IMR-90 (cell line): ENCODE data around the gene FAAP20. TPM values are rescaled to one million over a fixed set of nuclear protein-coding genes. Genes with fewer than 3 reads are reported as not detected.

Source experiments
- ATAC-seq: fragments of 200-7000 bp; cut with Tn5 transposase; 2 replicates; pipeline ENCODE4 v1.9.1; 2020; ENCODE audit warnings: low read depth, mild to moderate bottlenecking, moderate library complexity
- BruUV-seq: library from RNA; stranded (reverse); fragments of 400-500 nt; replicated peaks from 2 replicates; lab custom pipeline; 2021; lab: Mats Ljungman, UMichigan
- CTCF ChIA-PET: fragments of 300-600 bp; formaldehyde crosslinking; extraction: SDS; loops from one replicate; lab custom pipeline; 2021; ENCODE audit warnings: antibody characterized with exemption; lab: Yijun Ruan, JAX
- POLR2A ChIA-PET: fragments of 300-600 bp; sonication (Branson Sonifier 250); formaldehyde crosslinking; loops from one replicate; lab custom pipeline; 2022; ENCODE audit warnings: antibody characterized with exemption; ENCODE audit not compliant: unreplicated experiment; lab: Charles Lee
- DNase-seq: peaks from one replicate; pipeline ENCODE4 v3.0.0; 2013
- H2AFZ ChIP-seq: replicated peaks from 2 replicates; pipeline ENCODE3; 2013; ENCODE audit warnings: low read length, mild to moderate bottlenecking; ENCODE audit not compliant: poor library complexity
- H2AK5ac ChIP-seq: 2 replicates; pipeline ENCODE4 v1.6.1; 2013; ENCODE audit warnings: low read depth, low read length, inconsistent platforms
- H2AK9ac ChIP-seq: replicated peaks from 2 replicates; pipeline ENCODE3; 2013; ENCODE audit warnings: mild to moderate bottlenecking, low read depth, low read length, moderate library complexity; ENCODE audit not compliant: poor library complexity
- H2BK120ac ChIP-seq: 2 replicates; pipeline ENCODE4 v1.6.1; 2013; ENCODE audit warnings: low read depth, low read length, inconsistent platforms
- H2BK15ac ChIP-seq: 3 replicates; pipeline ENCODE4 v1.6.1; 2013; ENCODE audit warnings: low read depth, low read length, inconsistent platforms
- H2BK20ac ChIP-seq: 2 replicates; pipeline ENCODE4 v1.6.1; 2013; ENCODE audit warnings: low read depth, mild to moderate bottlenecking, inconsistent platforms, low read length, moderate library complexity
- H2BK5ac ChIP-seq: 2 replicates; pipeline ENCODE4 v1.6.1; 2013; ENCODE audit warnings: mild to moderate bottlenecking, low read depth, low read length, inconsistent platforms; ENCODE audit not compliant: poor library complexity, severe bottlenecking
- H3K14ac ChIP-seq: replicated peaks from 2 replicates; pipeline ENCODE4 v1.6.1; 2013; ENCODE audit warnings: low read depth, low read length, inconsistent platforms
- H3K18ac ChIP-seq: 2 replicates; pipeline ENCODE4 v1.6.1; 2013; ENCODE audit warnings: low read depth, low read length, control low read depth
- H3K23ac ChIP-seq: 2 replicates; pipeline ENCODE4 v1.6.1; 2013; ENCODE audit warnings: low read depth, low read length, inconsistent platforms
- H3K27ac ChIP-seq: 2 replicates; pipeline ENCODE4 v1.5.1; 2013; ENCODE audit warnings: mild to moderate bottlenecking, control low read depth, low read length; ENCODE audit not compliant: insufficient read depth
- H3K27me3 ChIP-seq: 2 replicates; pipeline ENCODE4 v1.6.1; 2013; ENCODE audit warnings: low read length; ENCODE audit not compliant: control insufficient read depth, insufficient read depth
- H3K36me3 ChIP-seq: 2 replicates; pipeline ENCODE4 v1.6.1; 2013; ENCODE audit warnings: low read length, mixed read lengths; ENCODE audit not compliant: control insufficient read depth, insufficient read depth
- H3K4ac ChIP-seq: 2 replicates; pipeline ENCODE4 v1.6.1; 2013; ENCODE audit warnings: low read depth, low read length, inconsistent platforms
- H3K4me1 ChIP-seq: 2 replicates; pipeline ENCODE4 v1.6.1; 2013; ENCODE audit warnings: low read length, mixed read lengths; ENCODE audit not compliant: control insufficient read depth, insufficient read depth
- H3K4me2 ChIP-seq: 2 replicates; pipeline ENCODE4 v1.6.1; 2013; ENCODE audit warnings: low read depth, mild to moderate bottlenecking, control low read depth, low read length, moderate library complexity
- H3K4me3 ChIP-seq: 2 replicates; pipeline ENCODE4 v1.5.1; 2013; ENCODE audit warnings: low read depth, mild to moderate bottlenecking, control low read depth, low read length, moderate library complexity; ENCODE audit not compliant: insufficient read depth
- H3K56ac ChIP-seq: 2 replicates; pipeline ENCODE4 v1.6.1; 2013; ENCODE audit warnings: low read length, inconsistent platforms; ENCODE audit not compliant: insufficient read depth; ENCODE audit errors: extremely low read depth
- H3K79me1 ChIP-seq, 2 experiments: 2 replicates each; pipeline ENCODE4 v1.6.1; 2013; ENCODE audit warnings: low read length in 2 of 2, inconsistent platforms in 1 of 2, low read depth in 1 of 2
- H3K9ac ChIP-seq: 2 replicates; pipeline ENCODE4 v1.6.1; 2013; ENCODE audit warnings: low read depth, low read length, control low read depth
- H3K9me1 ChIP-seq: 2 replicates; pipeline ENCODE4 v1.6.1; 2013; ENCODE audit warnings: low read length, inconsistent platforms; ENCODE audit not compliant: insufficient read depth
- H3K9me3 ChIP-seq: 2 replicates; pipeline ENCODE4 v1.6.1; 2013; ENCODE audit warnings: low read length; ENCODE audit not compliant: control insufficient read depth, insufficient read depth
- H4K20me1 ChIP-seq: 2 replicates; pipeline ENCODE4 v1.6.1; 2013; ENCODE audit warnings: low read length, inconsistent platforms; ENCODE audit not compliant: insufficient read depth
- H4K5ac ChIP-seq: 2 replicates; pipeline ENCODE4 v1.6.1; 2013; ENCODE audit warnings: mild to moderate bottlenecking, low read depth, low read length, control low read depth
- H4K8ac ChIP-seq, 2 experiments: 2 replicates each; pipeline ENCODE4 v1.6.1; 2013; ENCODE audit warnings: low read depth in 2 of 2, low read length in 2 of 2, control low read depth in 1 of 2, inconsistent platforms in 1 of 2
- H4K91ac ChIP-seq: 2 replicates; pipeline ENCODE4 v1.6.1; 2013; ENCODE audit warnings: low read depth, low read length, inconsistent platforms; ENCODE audit not compliant: insufficient read depth
- CEBPB ChIP-seq: IDR thresholded peaks from 2 replicates; pipeline ENCODE4 v1.6.1; 2012; ENCODE audit warnings: low read depth, low read length, improper control_type of control experiment
- FOS ChIP-seq: fragments of 150-350 bp; IDR thresholded peaks from 2 replicates; pipeline ENCODE4 v1.6.1; 2016; ENCODE audit warnings: low read depth, low read length
- MAFK ChIP-seq: IDR thresholded peaks from 2 replicates; pipeline ENCODE4 v1.6.1; 2012; ENCODE audit warnings: low read depth, low read length, improper control_type of control experiment
- MAZ ChIP-seq: IDR thresholded peaks from 2 replicates; pipeline ENCODE4 v1.6.1; 2012; ENCODE audit warnings: low read depth, mild to moderate bottlenecking, low read length, improper control_type of control experiment, moderate library complexity, borderline replicate concordance
- MXI1 ChIP-seq: IDR thresholded peaks from 2 replicates; pipeline ENCODE4 v1.6.1; 2012; ENCODE audit warnings: low read depth, mild to moderate bottlenecking, low read length, moderate library complexity, borderline replicate concordance
- NFE2L2 ChIP-seq: fragments of 150-350 bp; IDR thresholded peaks from 2 replicates; pipeline ENCODE4 v1.6.1; 2016; ENCODE audit warnings: low read depth, mild to moderate bottlenecking, low read length
- RAD21 ChIP-seq: IDR thresholded peaks from 2 replicates; pipeline ENCODE4 v1.6.1; 2012; ENCODE audit warnings: low read length, improper control_type of control experiment
- RCOR1 ChIP-seq: IDR thresholded peaks from 2 replicates; pipeline ENCODE4 v1.6.1; 2012; ENCODE audit warnings: mild to moderate bottlenecking, low read length, improper control_type of control experiment; ENCODE audit not compliant: insufficient replicate concordance
- RFX5 ChIP-seq: IDR thresholded peaks from 2 replicates; pipeline ENCODE4 v1.8.0; 2012; ENCODE audit warnings: low read depth, mild to moderate bottlenecking, low read length, moderate library complexity
- WGBS, 2 experiments: methylation state at CpG; one replicate each; pipeline versions ENCODE4 v1.1.5 to v1.1.7; 2013; ENCODE audit warnings: missing lambda C conversion rate in 2 of 2; ENCODE audit not compliant: insufficient read length in 1 of 2; ENCODE audit errors: extremely low coverage in 2 of 2; 5-methylcytosine and 5-hydroxymethylcytosine counted together
- dilution Hi-C: fragments of 300-500 bp; cut with HindIII; formaldehyde crosslinking; loops from one replicate; pipeline ENCODE4 v1.14.3; 2018; ENCODE audit warnings: low sequenced_read_pairs; ENCODE audit not compliant: unreplicated experiment
- in situ Hi-C: fragments of 300-500 bp; cut with MboI; formaldehyde crosslinking; loops from 3 replicates; pipeline ENCODE4 v1.14.3; 2019; ENCODE audit warnings: low sequenced_read_pairs, inconsistent platforms, mixed read lengths
- intact Hi-C: fragments of 100-400 bp; cut with micrococcal nuclease; formaldehyde crosslinking; loops from 2 replicates; pipeline ENCODE4 v1.10.0; 2022
- polyA plus RNA-seq, 3 experiments: library from polyadenylated mRNA; depleted of rRNA; stranded (reverse); fragments of >200 nt; gene quantifications; 2 replicates each; pipeline ENCODE4 v1.2.3, GENCODE V29; 2012; ENCODE audit warnings: low replicate concordance in 1 of 3
- total RNA-seq: library from RNA; depleted of rRNA; stranded (reverse); fragments of >200 nt; gene quantifications from 2 replicates; pipeline ENCODE4 v1.2.3, GENCODE V29; 2012
- TF ChIP-seq, protein P1 (sequence below): fragments of 150-350 bp; IDR thresholded peaks from 2 replicates; pipeline ENCODE4 v1.6.1; 2017; ENCODE audit warnings: mild to moderate bottlenecking, antibody characterized with exemption, low read length, low read depth
- TF ChIP-seq, protein P2 (sequence below): conservative IDR thresholded peaks from 2 replicates; pipeline ENCODE4 v1.5.1; 2012; ENCODE audit warnings: mild to moderate bottlenecking, low read depth, low read length, improper control_type of control experiment

The FAAP20 gene
- total and polyA plus RNA-seq, 2 of the 4 experiments (the other 2 are of a cell fraction), result 6.5 to 31.5 TPM

DNA sequence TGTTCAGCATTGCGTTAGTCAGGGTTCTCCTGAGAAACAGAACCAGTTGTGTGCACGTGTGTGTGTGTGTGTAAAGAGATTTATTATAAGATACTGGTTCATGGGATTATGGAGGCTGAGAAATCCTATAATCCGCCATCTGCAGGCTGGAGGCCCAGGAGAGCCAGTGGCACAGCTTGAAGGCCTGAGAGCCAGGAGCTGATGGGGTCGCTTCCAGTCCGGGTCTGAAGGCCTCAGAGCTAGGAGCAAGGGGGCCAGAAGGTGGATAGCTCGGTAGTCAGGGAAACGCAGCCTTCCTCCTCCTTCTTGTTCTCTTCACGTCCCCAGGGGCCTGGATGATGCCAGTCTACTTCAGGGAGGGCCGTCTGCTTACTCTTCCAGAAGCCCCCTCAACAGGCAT lies 37.7 kb downstream of the FAAP20 start:
- Histone ChIP-seq H4K5ac (no peak overlapping the region), H3K23ac (no peak overlapping the region), H2BK120ac (no peak overlapping the region), H3K18ac (no peak overlapping the region), H3K4me3 (no peak overlapping the region), H2BK5ac (no peak overlapping the region), H4K20me1 (no peaks in the 10 kb centered on the region), H2AFZ (no peak overlapping the region), H4K91ac (no peak overlapping the region), H3K4ac (no peak overlapping the region), H3K4me1 (no peaks in the 10 kb centered on the region), H3K36me3 (no peaks in the 10 kb centered on the region), H2BK15ac (no peak overlapping the region), H4K8ac (no peak overlapping the region), H3K14ac (no peak overlapping the region), H3K27ac (no peak overlapping the region), H3K79me1 (no peaks in the 10 kb centered on the region), H3K9me1 (no peaks in the 10 kb centered on the region), H3K9ac (no peak overlapping the region), H3K56ac (no peak overlapping the region), H3K9me3 (no peaks in the 10 kb centered on the region), H2BK20ac (no peak overlapping the region), H2AK5ac (no peak overlapping the region), H3K27me3 (peaks cover 8% of the 10 kb centered on the region; the same call in 1 of the 2 replicates), H2AK9ac (no peak overlapping the region), H3K4me2 (no peak overlapping the region)
- CTCF ChIA-PET, result interaction anchor here (0.6 to 1.0 kb wide), 2 partner anchors 28 to 71 kb away, joined by 3 read pairs; no protein-coding TSS in a partner anchor
- dilution Hi-C loops (no loop called here), in situ Hi-C loops (loop anchor here (10.0 kb wide), 1 partner anchor 192 kb away; no protein-coding TSS in a partner anchor), intact Hi-C loops (no loop called here)
- no TSS peak for BruUV-seq
- POLR2A ChIA-PET, result no interaction called here
- ATAC-seq (no peak), DNase-seq (no peak)
- 65% methylated on average over 4 of the region's 9 CpGs; no CpG with 5 or more reads in 1 of the 2 experiments for WGBS, 2 experiments
- TF ChIP-seq FOS, result no peak
- no peak for TF ChIP-seq MAFK
- TF ChIP-seq, protein P1, sequence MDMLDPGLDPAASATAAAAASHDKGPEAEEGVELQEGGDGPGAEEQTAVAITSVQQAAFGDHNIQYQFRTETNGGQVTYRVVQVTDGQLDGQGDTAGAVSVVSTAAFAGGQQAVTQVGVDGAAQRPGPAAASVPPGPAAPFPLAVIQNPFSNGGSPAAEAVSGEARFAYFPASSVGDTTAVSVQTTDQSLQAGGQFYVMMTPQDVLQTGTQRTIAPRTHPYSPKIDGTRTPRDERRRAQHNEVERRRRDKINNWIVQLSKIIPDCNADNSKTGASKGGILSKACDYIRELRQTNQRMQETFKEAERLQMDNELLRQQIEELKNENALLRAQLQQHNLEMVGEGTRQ, result no peak
- no peak for TF ChIP-seq RAD21
- no peak for TF ChIP-seq RCOR1
- no peak for TF ChIP-seq MAZ
- no peak for TF ChIP-seq NFE2L2
- no peak for TF ChIP-seq RFX5
- TF ChIP-seq CEBPB, result no peak
- TF ChIP-seq, protein P2, sequence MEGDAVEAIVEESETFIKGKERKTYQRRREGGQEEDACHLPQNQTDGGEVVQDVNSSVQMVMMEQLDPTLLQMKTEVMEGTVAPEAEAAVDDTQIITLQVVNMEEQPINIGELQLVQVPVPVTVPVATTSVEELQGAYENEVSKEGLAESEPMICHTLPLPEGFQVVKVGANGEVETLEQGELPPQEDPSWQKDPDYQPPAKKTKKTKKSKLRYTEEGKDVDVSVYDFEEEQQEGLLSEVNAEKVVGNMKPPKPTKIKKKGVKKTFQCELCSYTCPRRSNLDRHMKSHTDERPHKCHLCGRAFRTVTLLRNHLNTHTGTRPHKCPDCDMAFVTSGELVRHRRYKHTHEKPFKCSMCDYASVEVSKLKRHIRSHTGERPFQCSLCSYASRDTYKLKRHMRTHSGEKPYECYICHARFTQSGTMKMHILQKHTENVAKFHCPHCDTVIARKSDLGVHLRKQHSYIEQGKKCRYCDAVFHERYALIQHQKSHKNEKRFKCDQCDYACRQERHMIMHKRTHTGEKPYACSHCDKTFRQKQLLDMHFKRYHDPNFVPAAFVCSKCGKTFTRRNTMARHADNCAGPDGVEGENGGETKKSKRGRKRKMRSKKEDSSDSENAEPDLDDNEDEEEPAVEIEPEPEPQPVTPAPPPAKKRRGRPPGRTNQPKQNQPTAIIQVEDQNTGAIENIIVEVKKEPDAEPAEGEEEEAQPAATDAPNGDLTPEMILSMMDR, result no peak
- no peak for TF ChIP-seq MXI1
